ENCODE measurements around the gene TRPM3. TPM values are rescaled to one million over a fixed set of nuclear protein-coding genes. Genes with fewer than 3 reads are reported as not detected.

Gene TRPM3
- total and polyA plus RNA-seq, 2 of the 8 experiments (the other 6 are each of a cell fraction or from before 2014, with no cell fraction given): 2.4 to 10.9 TPM

- POLR2A ChIA-PET (ENCODE audit: partially characterized antibody): interaction anchor here (0.6 kb wide), 1 partner anchor 165 kb away, joined by 3 read pairs; no protein-coding TSS in a partner anchor
- H3K23me2 ChIP-seq (ENCODE audit: low read depth, low read length): no peaks in the 10 kb centered on the region; the same call in 1 of the 2 replicates
- peaks cover 0 to 3% (median 1%) of the 10 kb centered on the region in 4 experiments; a peak in 3 of 7 replicates for H3K4me1 ChIP-seq (replicated peaks in 1 of 4; ENCODE audit: control insufficient read depth in 3 of 4, insufficient read depth in 4 of 4, low read length in 3 of 4)
- CTCF ChIA-PET (ENCODE audit: partially characterized antibody): interaction anchor here (0.6 to 0.9 kb wide), 2 partner anchors 32 to 97 kb away, joined by 3 to 5 read pairs; no protein-coding TSS in a partner anchor
- H2BK20ac ChIP-seq (ENCODE audit: low read length): 0 out of 2 replicates have a peak overlapping the region, but pooled peaks have one; percentile 6
- no peak overlapping the region for H2BK5ac ChIP-seq (ENCODE audit: low read depth, low read length)
- no peak overlapping the region for H4K5ac ChIP-seq (ENCODE audit: insufficient read length, low read depth, low read length)
- H3K18ac ChIP-seq (ENCODE audit: extremely low read depth, low read length): no peak overlapping the region
- TF ChIP-seq TBP (IDR thresholded peaks at IDR 0.05; ENCODE audit: low read depth, low read length) (no peak), JUN (IDR thresholded peaks at IDR 0.05; ENCODE audit: low read depth, low read length) (no peak), CREB1 (IDR thresholded peaks at IDR 0.05) (no peak), CBX8 (IDR thresholded peaks at IDR 0.05; ENCODE audit: borderline replicate concordance, low read depth, low read length) (no peak), RBBP5 (IDR thresholded peaks at IDR 0.05; ENCODE audit: borderline replicate concordance, low read depth, low read length) (no peak)
- H3K9ac ChIP-seq (replicated peaks in 1 of 4; ENCODE audit: extremely low read depth in 1 of 4, low read depth in 3 of 4, low read length in 3 of 4): no peak overlapping the region
- no peak overlapping the region for H3K27ac ChIP-seq (ENCODE audit: low read depth, low read length)
- no peak overlapping the region for H4K8ac ChIP-seq (ENCODE audit: extremely low read depth, insufficient read depth, low read length)
- H3K4me2 ChIP-seq (ENCODE audit: insufficient read depth in 1 of 2, low read depth in 2 of 2, low read length in 2 of 2): no peak overlapping the region; a peak in 1 of 4 replicates
- no peak overlapping the region for H2BK120ac ChIP-seq (replicated peaks; ENCODE audit: low read depth, low read length)
- no peaks in the 10 kb centered on the region for H3K79me1 ChIP-seq (ENCODE audit: low read depth, low read length)
- no peak overlapping the region for H3K23ac ChIP-seq (ENCODE audit: insufficient read length)
- H3K27me3 ChIP-seq (replicated peaks in 1 of 4; ENCODE audit: control insufficient read depth in 3 of 4, extremely low read depth in 1 of 4, insufficient read depth in 3 of 4, low read length in 3 of 4): no peaks in the 10 kb centered on the region
- no peak overlapping the region for H3K4ac ChIP-seq (replicated peaks; ENCODE audit: insufficient read length, low read depth, low read length)
- no peak for FAIRE-seq
- H2AK5ac ChIP-seq (ENCODE audit: low read depth, low read length): no peak overlapping the region
- DNase-seq (ENCODE audit: low read depth in 1 of 2, low spot score in 2 of 2): no peak
- H3K14ac ChIP-seq (ENCODE audit: insufficient read length): no peak overlapping the region
- H3K9me3 ChIP-seq (ENCODE audit: insufficient read depth in 2 of 2, low read depth in 1 of 2, low read length in 1 of 2): no peaks in the 10 kb centered on the region
- no peak overlapping the region for H2BK15ac ChIP-seq (ENCODE audit: low read length)
- H2BK12ac ChIP-seq (ENCODE audit: low read depth, low read length): no peak overlapping the region
- no peaks in the 10 kb centered on the region for H4K20me1 ChIP-seq (replicated peaks in 1 of 2; ENCODE audit: control insufficient read depth in 1 of 2, insufficient read depth in 2 of 2, low read length in 2 of 2)
- WGBS, 2 experiments (ENCODE audit: extremely low coverage in 1 of 2, insufficient coverage in 1 of 2, insufficient read length in 1 of 2, insufficient replicate concordance in 2 of 2, low coverage in 1 of 2, low lambda C conversion rate in 2 of 2, missing lambda C conversion rate in 1 of 2): 82% methylated on average over 7 of the region's 7 CpGs; no CpG with 5 or more reads in 1 of the 2 experiments
- no peaks in the 10 kb centered on the region for H3K79me2 ChIP-seq (ENCODE audit: control insufficient read depth in 1 of 2, insufficient read depth in 2 of 2, low read length in 2 of 2)
- no peak overlapping the region for H3K4me3 ChIP-seq (ENCODE audit: extremely low read depth in 1 of 4, insufficient read depth in 2 of 4, low read depth in 3 of 4, low read length in 4 of 4)
- H3K36me3 ChIP-seq (ENCODE audit: control insufficient read depth in 2 of 4, insufficient read depth in 4 of 4, low read length in 3 of 4): no peaks in the 10 kb centered on the region
- H3K56ac ChIP-seq (replicated peaks; ENCODE audit: insufficient read length, low read depth, low read length): no peak overlapping the region
- H4K91ac ChIP-seq (replicated peaks; ENCODE audit: insufficient read length, low read length): no peak overlapping the region
- H2AFZ ChIP-seq (ENCODE audit: low read length): no peak overlapping the region
Observed at GRCh38 chr9:70581214-70581954, 540.0 kb downstream of the TRPM3 start.

All from H1 (cell line).